Endothelial cell of umbilical vein (primary cell): ENCODE results near the gene BRI3BP. TPM values are rescaled to one million over a fixed set of nuclear protein-coding genes. Genes with fewer than 3 reads are reported as not detected.

Source experiments
- BruUV-seq: library from RNA; stranded (reverse); fragments of 400-500 nt; replicated peaks from 2 replicates; lab custom pipeline; 2021; lab: Mats Ljungman, UMichigan
- CTCF ChIA-PET: fragments of 300-600, 350-600 bp; sonication (Branson Sonifier 250); formaldehyde crosslinking; loops from one replicate; lab custom pipeline; 2021; ENCODE audit warnings: antibody characterized with exemption, inconsistent platforms; lab: Charles Lee
- POLR2A ChIA-PET: fragments of 300-600, 350-600 bp; sonication (Branson Sonifier 250); formaldehyde crosslinking; loops from one replicate; lab custom pipeline; 2021; ENCODE audit warnings: antibody characterized with exemption, inconsistent platforms; lab: Charles Lee
- DNase-seq: peaks from one replicate; pipeline ENCODE4 v3.0.0-alpha.2; 2011; ENCODE audit warnings: low read depth, low spot score
- FAIRE-seq: peaks from 2 replicates; lab custom pipeline; 2011; peaks lifted over from hg19 to GRCh38; lab: Jason Lieb, UNC
- H2AFZ ChIP-seq: 2 replicates; pipeline ENCODE4 v1.6.0; 2012; ENCODE audit warnings: low read depth, low read length, control low read depth, inconsistent platforms
- H3K27ac ChIP-seq: 2 replicates; pipeline ENCODE4 v1.5.1; 2011; ENCODE audit warnings: low read depth, mild to moderate bottlenecking, control low read depth, low read length, moderate library complexity; ENCODE audit not compliant: insufficient read depth
- H3K27me3 ChIP-seq, 2 experiments: 2 replicates each; pipeline versions ENCODE4 v1.6.0 to v1.6.1; 2011; ENCODE audit warnings: low read length in 2 of 2, mixed read lengths in 1 of 2; ENCODE audit not compliant: control insufficient read depth in 2 of 2, insufficient read depth in 2 of 2
- H3K36me3 ChIP-seq, 2 experiments: 2 replicates in 1 of 2; 3 replicates in 1 of 2; pipeline ENCODE4 v1.5.1; 2011; ENCODE audit warnings: low read length in 2 of 2, mild to moderate bottlenecking in 1 of 2, moderate library complexity in 1 of 2; ENCODE audit not compliant: control insufficient read depth in 2 of 2, insufficient read depth in 2 of 2; ENCODE audit errors: extremely low read depth in 1 of 2
- H3K4me1 ChIP-seq: 3 replicates; pipeline ENCODE4 v1.5.1; 2011; ENCODE audit warnings: mild to moderate bottlenecking, low read length; ENCODE audit not compliant: control insufficient read depth, insufficient read depth; ENCODE audit errors: extremely low read depth
- H3K4me2 ChIP-seq: 2 replicates; pipeline ENCODE4 v1.6.1; 2011; ENCODE audit warnings: low read length, control low read depth, mixed read lengths; ENCODE audit not compliant: insufficient read depth
- H3K4me3 ChIP-seq, 3 experiments: fragments of 200-600 bp in 1 of 3; sonication (generic), shearing (Covaris generic) in 1 of 3; replicated peaks in 1 of 3; 2 replicates each; pipeline ENCODE4 v1.5.1; 2011 to 2016; ENCODE audit warnings: control low read depth in 3 of 3, low read length in 3 of 3, mild to moderate bottlenecking in 2 of 3, inconsistent platforms in 1 of 3, low read depth in 1 of 3, moderate library complexity in 1 of 3; ENCODE audit not compliant: insufficient read depth in 1 of 3
- H3K79me2 ChIP-seq: 2 replicates; pipeline ENCODE4 v1.6.0; 2012; ENCODE audit warnings: low read length, inconsistent platforms; ENCODE audit not compliant: control insufficient read depth, insufficient read depth
- H3K9ac ChIP-seq: replicated peaks from 2 replicates; pipeline ENCODE3; 2011; ENCODE audit warnings: low read length, control low read depth; ENCODE audit not compliant: insufficient read depth; ENCODE audit errors: extremely low read depth
- H3K9me1 ChIP-seq: replicated peaks from 3 replicates; pipeline ENCODE4 v1.6.0; 2011; ENCODE audit warnings: mild to moderate bottlenecking, low read length; ENCODE audit not compliant: control insufficient read depth, insufficient read depth; ENCODE audit errors: extremely low read depth
- H3K9me3 ChIP-seq: replicated peaks from 2 replicates; pipeline ENCODE4 v1.5.1; 2012; ENCODE audit warnings: low read length, inconsistent platforms; ENCODE audit not compliant: control insufficient read depth, insufficient read depth
- H4K20me1 ChIP-seq: replicated peaks from 2 replicates; pipeline ENCODE3; 2011; ENCODE audit warnings: mild to moderate bottlenecking, low read length; ENCODE audit not compliant: control insufficient read depth, insufficient read depth; ENCODE audit errors: extremely low read depth
- FOS ChIP-seq: IDR thresholded peaks from 2 replicates; pipeline ENCODE4 v1.6.1; 2011; ENCODE audit warnings: mild to moderate bottlenecking, low read length, moderate library complexity, borderline replicate concordance; ENCODE audit not compliant: insufficient read depth
- GATA2 ChIP-seq: IDR thresholded peaks from 2 replicates; pipeline ENCODE4 v1.7.0; 2011; ENCODE audit warnings: low read depth, mild to moderate bottlenecking, moderate library complexity, mixed read lengths, low read length; ENCODE audit not compliant: insufficient read length, insufficient read depth
- MAX ChIP-seq: IDR thresholded peaks from 2 replicates; pipeline ENCODE4 v1.6.1; 2011; ENCODE audit not compliant: insufficient read depth, insufficient read length
- MYC ChIP-seq: IDR thresholded peaks from one replicate; pipeline ENCODE4 v1.6.1; 2011; ENCODE audit warnings: mild to moderate bottlenecking, low read depth, low read length
- POLR2AphosphoS5 ChIP-seq: IDR thresholded peaks from 2 replicates; pipeline ENCODE4 v1.6.1; 2012; ENCODE audit warnings: low read depth, mild to moderate bottlenecking, control low read depth, low read length, moderate library complexity; ENCODE audit not compliant: insufficient read depth
- dilution Hi-C: fragments of 300-500 bp; cut with MboI; formaldehyde crosslinking; loops from one replicate; pipeline ENCODE4 v1.15.0; 2019; ENCODE audit warnings: low sequenced_read_pairs; ENCODE audit not compliant: extremely low pct_ligation_motif_present
- intact Hi-C: fragments of 100-400 bp; cut with micrococcal nuclease; formaldehyde crosslinking; loops from one replicate; pipeline ENCODE4 v1.10.0; 2022
- polyA plus RNA-seq, 4 experiments: library from polyadenylated mRNA; depleted of rRNA in 3 of 4; stranded (reverse) in 3 of 4; unstranded in 1 of 4; fragments of >200 nt; gene quantifications; 2 replicates each; pipeline versions ENCODE4 v1.2.1 to v1.2.3, GENCODE V29; 2011 to 2012; ENCODE audit warnings: missing spikeins in 1 of 4
- total RNA-seq: library from RNA; stranded (reverse); gene quantifications from 2 replicates; pipeline ENCODE4 v1.2.3, GENCODE V29; 2021

Gene BRI3BP
- total and polyA plus RNA-seq, 2 donors (not counting 3 experiments of a cell fraction or from before 2014, with no cell fraction given) = 3.4 to 8.2 TPM

- H3K79me2 ChIP-seq = no peaks in the 10 kb centered on the region
- H3K36me3 ChIP-seq = peaks cover 6 to 49% of the 10 kb centered on the region in 2 experiments
- no peak overlapping the region for H3K9ac ChIP-seq
- no peaks in the 10 kb centered on the region for H3K9me3 ChIP-seq
- no TSS peak for BruUV-seq
- no peaks in the 10 kb centered on the region for H3K4me1 ChIP-seq
- no peak overlapping the region for H3K4me3 ChIP-seq
- no peak overlapping the region for H3K4me2 ChIP-seq
- FAIRE-seq (no peak), DNase-seq (no peak)
- no peak overlapping the region for H2AFZ ChIP-seq
- H3K27ac ChIP-seq = no peak overlapping the region
- H3K9me1 ChIP-seq = no peaks in the 10 kb centered on the region
- intact Hi-C loops (no loop called here), dilution Hi-C loops (no loop called here)
- TF ChIP-seq FOS (no peak), GATA2 (no peak), POLR2AphosphoS5 (no peak), MAX (no peak), MYC (no peak)
- no peaks in the 10 kb centered on the region for H3K27me3 ChIP-seq
- POLR2A ChIA-PET = no interaction called here
- no peaks in the 10 kb centered on the region for H4K20me1 ChIP-seq
- CTCF ChIA-PET = interaction anchor here (1.0 kb wide), 1 partner anchor 25 kb away, joined by 6 read pairs; no protein-coding TSS in a partner anchor
Measured at GRCh38 chr12:124964836-124965462, 28.5 kb upstream of the BRI3BP start.

- Histone ChIP-seq H3K9ac (no peak overlapping the region), H3K9me3 (no peaks in the 10 kb centered on the region), H3K4me2 (no peak overlapping the region), H3K27ac (no peak overlapping the region), H3K4me1 (no peaks in the 10 kb centered on the region), H2AFZ (no peak overlapping the region), H4K20me1 (no peaks in the 10 kb centered on the region), H3K9me1 (no peaks in the 10 kb centered on the region), H3K27me3 (no peaks in the 10 kb centered on the region), H3K4me3 (no peak overlapping the region), H3K36me3 (peaks cover 3 to 57% of the 10 kb centered on the region in 2 experiments), H3K79me2 (no peaks in the 10 kb centered on the region)
- intact Hi-C loops (no loop called here), dilution Hi-C loops (no loop called here)
- no peak for DNase-seq
- FAIRE-seq = no peak
- POLR2A ChIA-PET = no interaction called here
- no TSS peak for BruUV-seq
- CTCF ChIA-PET = no interaction called here
- TF ChIP-seq FOS = no peak
Measured at GRCh38 chr12:124967016-124967739, 26.3 kb upstream of the BRI3BP start.
